Ishikawa (cell line): ENCODE measurements around the gene HMGCS2.

Experiments
- CEBPB ChIP-seq: IDR thresholded peaks from 2 replicates; pipeline ENCODE4 v1.6.1; 2012
- CREB1 ChIP-seq: IDR thresholded peaks from 2 replicates; pipeline ENCODE4 v1.6.1; 2012; ENCODE audit warnings: low read depth
- EGR1 ChIP-seq: IDR thresholded peaks from 2 replicates; pipeline ENCODE4 v1.6.1; 2012
- EP300 ChIP-seq: IDR thresholded peaks from 2 replicates; pipeline ENCODE4 v1.6.1; 2012; ENCODE audit warnings: borderline replicate concordance
- FOXM1 ChIP-seq: IDR thresholded peaks from 2 replicates; pipeline ENCODE4 v1.6.1; 2012; ENCODE audit warnings: low read depth, borderline replicate concordance
- NFIC ChIP-seq: IDR thresholded peaks from 2 replicates; pipeline ENCODE4 v1.6.1; 2012
- RAD21 ChIP-seq: IDR thresholded peaks from 2 replicates; pipeline ENCODE4 v1.6.1; 2012; ENCODE audit warnings: low read depth
- TAF1 ChIP-seq: IDR thresholded peaks from 2 replicates; pipeline ENCODE4 v1.6.1; 2012; ENCODE audit warnings: low read depth, mild to moderate bottlenecking
- TCF12 ChIP-seq: IDR thresholded peaks from 2 replicates; pipeline ENCODE4 v1.6.1; 2012; ENCODE audit warnings: low read depth
- TEAD4 ChIP-seq: IDR thresholded peaks from 2 replicates; pipeline ENCODE4 v1.6.1; 2012
- YY1 ChIP-seq: IDR thresholded peaks from 2 replicates; pipeline ENCODE4 v1.6.1; 2012; ENCODE audit warnings: low read depth
- ZBTB7A ChIP-seq: IDR thresholded peaks from 2 replicates; pipeline ENCODE4 v1.6.1; 2012; ENCODE audit warnings: low read depth
- TF ChIP-seq, protein P1 (sequence below): IDR thresholded peaks from 2 replicates; pipeline ENCODE4 v1.6.1; 2012; ENCODE audit warnings: low read depth, mild to moderate bottlenecking
- TF ChIP-seq, protein P2 (sequence below): IDR thresholded peaks from 2 replicates; pipeline ENCODE4 v1.6.1; 2012
- TF ChIP-seq, protein P3 (sequence below): IDR thresholded peaks from 2 replicates; pipeline ENCODE4 v1.6.1; 2012

HMGCS2 gene

DNA sequence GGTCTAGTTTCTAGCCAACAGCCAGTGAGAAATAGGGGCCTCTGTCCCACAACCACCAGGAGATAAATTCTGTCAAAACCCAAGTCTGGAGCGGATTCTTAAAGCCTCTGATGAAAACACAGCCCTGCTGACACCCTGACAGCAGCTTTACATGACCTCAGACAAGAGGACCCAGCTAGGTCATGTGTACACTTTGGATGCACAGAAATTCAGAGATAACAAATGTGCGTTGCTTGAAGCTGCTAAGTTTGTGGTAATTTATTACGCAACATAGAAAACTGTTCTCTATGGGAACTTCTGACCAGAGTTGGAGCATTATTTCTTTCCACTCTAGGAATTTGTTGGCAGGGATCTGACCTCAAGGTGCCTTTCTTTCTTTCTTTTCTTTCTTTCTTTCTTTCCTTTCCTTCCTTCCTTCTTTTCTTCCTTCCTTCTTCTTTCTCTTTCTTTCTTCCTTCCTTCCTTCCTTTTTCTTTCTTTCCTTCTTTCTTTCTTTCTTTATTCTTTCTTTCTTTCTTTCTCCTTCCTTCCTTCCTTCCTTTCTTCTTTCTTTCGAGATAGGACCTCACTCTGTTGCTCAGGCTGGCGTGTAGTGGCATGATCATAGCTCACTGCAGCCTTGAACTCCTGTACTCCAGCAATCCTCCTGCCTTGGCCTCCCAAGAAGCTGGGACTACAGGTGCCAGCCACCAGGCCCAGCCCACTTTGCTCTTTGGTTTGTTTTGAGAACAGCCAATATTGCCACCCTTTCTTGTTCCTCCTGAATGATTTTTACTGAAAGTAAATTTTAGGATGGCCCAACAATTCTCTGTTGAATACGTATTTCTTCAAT lies 14.9 kb upstream of the HMGCS2 start:
- TF ChIP-seq ZBTB7A (no peak), TAF1 (no peak), CEBPB (peak; percentile 89), FOXM1 (no peak)
- TF ChIP-seq, protein P1, sequence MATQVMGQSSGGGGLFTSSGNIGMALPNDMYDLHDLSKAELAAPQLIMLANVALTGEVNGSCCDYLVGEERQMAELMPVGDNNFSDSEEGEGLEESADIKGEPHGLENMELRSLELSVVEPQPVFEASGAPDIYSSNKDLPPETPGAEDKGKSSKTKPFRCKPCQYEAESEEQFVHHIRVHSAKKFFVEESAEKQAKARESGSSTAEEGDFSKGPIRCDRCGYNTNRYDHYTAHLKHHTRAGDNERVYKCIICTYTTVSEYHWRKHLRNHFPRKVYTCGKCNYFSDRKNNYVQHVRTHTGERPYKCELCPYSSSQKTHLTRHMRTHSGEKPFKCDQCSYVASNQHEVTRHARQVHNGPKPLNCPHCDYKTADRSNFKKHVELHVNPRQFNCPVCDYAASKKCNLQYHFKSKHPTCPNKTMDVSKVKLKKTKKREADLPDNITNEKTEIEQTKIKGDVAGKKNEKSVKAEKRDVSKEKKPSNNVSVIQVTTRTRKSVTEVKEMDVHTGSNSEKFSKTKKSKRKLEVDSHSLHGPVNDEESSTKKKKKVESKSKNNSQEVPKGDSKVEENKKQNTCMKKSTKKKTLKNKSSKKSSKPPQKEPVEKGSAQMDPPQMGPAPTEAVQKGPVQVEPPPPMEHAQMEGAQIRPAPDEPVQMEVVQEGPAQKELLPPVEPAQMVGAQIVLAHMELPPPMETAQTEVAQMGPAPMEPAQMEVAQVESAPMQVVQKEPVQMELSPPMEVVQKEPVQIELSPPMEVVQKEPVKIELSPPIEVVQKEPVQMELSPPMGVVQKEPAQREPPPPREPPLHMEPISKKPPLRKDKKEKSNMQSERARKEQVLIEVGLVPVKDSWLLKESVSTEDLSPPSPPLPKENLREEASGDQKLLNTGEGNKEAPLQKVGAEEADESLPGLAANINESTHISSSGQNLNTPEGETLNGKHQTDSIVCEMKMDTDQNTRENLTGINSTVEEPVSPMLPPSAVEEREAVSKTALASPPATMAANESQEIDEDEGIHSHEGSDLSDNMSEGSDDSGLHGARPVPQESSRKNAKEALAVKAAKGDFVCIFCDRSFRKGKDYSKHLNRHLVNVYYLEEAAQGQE: no peak

DNA sequence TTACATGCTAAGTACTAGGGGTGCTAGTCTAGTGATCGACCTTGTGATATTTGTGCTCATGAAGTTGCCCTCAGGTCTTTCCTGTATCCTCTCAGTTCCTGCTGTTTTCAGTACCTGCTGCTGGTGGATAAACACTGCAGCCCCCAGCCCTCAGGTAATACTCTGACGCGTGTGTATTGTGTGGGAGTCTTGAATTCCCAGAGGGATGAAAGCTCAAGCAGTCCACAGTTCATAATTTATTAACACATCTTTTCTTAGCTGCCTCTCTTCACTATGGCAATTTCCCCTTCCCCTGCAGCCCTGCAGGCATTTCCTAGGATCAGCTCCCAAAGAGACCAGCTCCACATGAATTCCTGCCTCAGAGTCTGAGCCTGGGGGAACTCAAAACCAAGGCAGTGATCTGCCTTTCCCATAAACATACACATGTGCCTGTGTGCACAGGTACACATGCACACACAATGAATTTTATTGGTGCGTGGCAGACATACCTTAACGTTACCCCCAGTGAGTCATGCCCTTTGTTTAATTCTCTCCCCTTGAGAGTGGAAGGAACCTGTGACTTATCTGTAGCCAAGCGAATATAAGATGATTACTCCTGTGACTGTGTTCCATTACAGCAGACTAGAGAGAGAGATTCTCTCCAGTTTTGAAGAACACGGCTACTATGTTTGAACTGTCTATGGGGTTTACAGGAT lies 14.1 kb upstream of the HMGCS2 start:
- TF ChIP-seq, protein P2, sequence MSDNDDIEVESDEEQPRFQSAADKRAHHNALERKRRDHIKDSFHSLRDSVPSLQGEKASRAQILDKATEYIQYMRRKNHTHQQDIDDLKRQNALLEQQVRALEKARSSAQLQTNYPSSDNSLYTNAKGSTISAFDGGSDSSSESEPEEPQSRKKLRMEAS: peak; percentile 40; the same call in 1 of the 2 replicates
- TF ChIP-seq FOXM1 (no peak), CREB1 (no peak), EGR1 (no peak), TEAD4 (peak; percentile 29; the same call in 1 of the 2 replicates)
- TF ChIP-seq, protein P3, sequence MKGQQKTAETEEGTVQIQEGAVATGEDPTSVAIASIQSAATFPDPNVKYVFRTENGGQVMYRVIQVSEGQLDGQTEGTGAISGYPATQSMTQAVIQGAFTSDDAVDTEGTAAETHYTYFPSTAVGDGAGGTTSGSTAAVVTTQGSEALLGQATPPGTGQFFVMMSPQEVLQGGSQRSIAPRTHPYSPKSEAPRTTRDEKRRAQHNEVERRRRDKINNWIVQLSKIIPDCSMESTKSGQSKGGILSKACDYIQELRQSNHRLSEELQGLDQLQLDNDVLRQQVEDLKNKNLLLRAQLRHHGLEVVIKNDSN: no peak
- TF ChIP-seq, protein P1: no peak

DNA sequence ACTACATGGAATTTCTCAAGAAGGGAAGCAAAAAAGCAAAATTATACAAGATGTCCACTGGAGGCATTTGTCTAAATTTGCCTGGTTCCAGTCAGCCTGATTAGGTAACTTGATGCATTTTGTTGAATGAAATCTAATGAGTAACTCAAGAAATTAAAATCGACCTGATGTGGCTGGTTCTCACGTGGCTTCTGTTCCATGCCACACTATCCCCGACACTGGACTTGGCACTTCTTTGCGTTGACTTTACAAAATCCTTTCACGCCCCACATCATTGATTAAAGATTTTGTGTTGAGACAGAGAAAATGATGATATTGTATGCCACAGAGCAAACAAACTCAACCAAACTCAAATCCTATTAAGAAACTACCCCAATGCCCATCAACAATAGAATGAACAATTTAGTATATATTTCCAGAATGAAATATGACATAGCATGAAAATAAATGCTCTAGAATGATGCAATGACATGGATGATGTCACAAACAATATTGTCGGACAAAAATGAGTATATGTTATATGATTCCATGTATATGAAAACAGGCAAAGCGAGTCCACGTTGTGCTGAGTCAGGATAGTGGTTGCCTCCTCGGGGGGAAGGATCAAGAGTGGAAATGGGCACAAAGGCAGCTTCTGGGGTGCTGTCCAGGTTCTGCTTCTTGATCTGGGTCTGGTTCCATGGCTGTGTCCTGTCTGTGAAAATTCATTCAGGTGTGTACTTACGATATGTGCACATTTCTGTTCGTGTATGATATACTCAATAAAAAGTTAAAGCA lies 12.9 kb upstream of the HMGCS2 start:
- TF ChIP-seq NFIC (no peak), TEAD4 (no peak), YY1 (no peak), EP300 (no peak), CEBPB (no peak), ZBTB7A (no peak), EGR1 (no peak), TAF1 (no peak), CREB1 (no peak), TCF12 (no peak), RAD21 (no peak)
- TF ChIP-seq, protein P2: no peak
- TF ChIP-seq, protein P3: no peak
- TF ChIP-seq, protein P1: no peak

DNA sequence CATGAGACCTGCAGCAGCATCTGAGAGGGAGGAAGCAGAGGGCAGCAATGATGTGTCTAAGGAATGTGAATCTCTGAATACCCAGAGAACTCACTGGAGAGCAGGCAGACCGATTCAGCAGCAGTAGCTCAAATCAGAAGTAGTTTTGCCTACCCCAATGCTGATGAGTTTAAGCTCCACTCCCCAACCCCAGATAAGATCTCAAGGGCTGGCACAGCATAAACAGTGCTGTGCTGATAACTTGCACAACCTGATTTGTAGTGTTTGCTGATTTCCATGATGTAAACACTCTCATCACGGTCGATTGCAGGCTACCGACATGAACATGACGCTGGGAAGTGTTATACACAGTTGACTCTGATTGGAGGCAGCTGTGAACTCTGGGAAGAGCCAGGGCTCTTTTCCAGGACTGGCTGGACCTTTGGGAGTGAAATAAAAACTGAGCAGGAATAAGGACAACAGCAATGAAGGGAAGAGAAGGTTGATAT lies 11.2 kb upstream of the HMGCS2 start:
- no peak for TF ChIP-seq NFIC
- TF ChIP-seq CREB1: no peak
- TF ChIP-seq, protein P3: no peak
- TF ChIP-seq, protein P1: no peak
- TF ChIP-seq, protein P2: no peak
- no peak for TF ChIP-seq TEAD4
- TF ChIP-seq RAD21: no peak
- no peak for TF ChIP-seq ZBTB7A
